Fibroblast of skin of back (primary cell): ENCODE measurements around the gene FOXK1.

Source experiments
- DNase-seq: peaks from one replicate; pipeline ENCODE4 v3.0.0-alpha.2; 2013

The FOXK1 gene

GRCh38 chr7:4745971-4746919 is 64.2 kb downstream of the FOXK1 start:
- peak; percentile 75 for DNase-seq

GRCh38 chr7:4747013-4747412 is 64.9 kb downstream of the FOXK1 start:
- no peak for DNase-seq

GRCh38 chr7:4747746-4748145 is 65.7 kb downstream of the FOXK1 start:
- no peak for DNase-seq

- DNase-seq, result no peak
Measured at GRCh38 chr7:4748231-4748681, 66.2 kb downstream of the FOXK1 start.

GRCh38 chr7:4749363-4749762 is 67.3 kb downstream of the FOXK1 start:
- DNase-seq, result no peak

- no peak for DNase-seq
Measured at GRCh38 chr7:4749798-4750197, 67.7 kb downstream of the FOXK1 start.

GRCh38 chr7:4751398-4751947 is 69.4 kb downstream of the FOXK1 start:
- no peak for DNase-seq

GRCh38 chr7:4753598-4754432 is 71.7 kb downstream of the FOXK1 start:
- peak; percentile 44 for DNase-seq

- DNase-seq, result no peak
Measured at GRCh38 chr7:4754433-4755010, 72.4 kb downstream of the FOXK1 start.

- DNase-seq, result no peak
Measured at GRCh38 chr7:4755045-4755444, 73.0 kb downstream of the FOXK1 start.

GRCh38 chr7:4758111-4758510 is 76.0 kb downstream of the FOXK1 start:
- no peak for DNase-seq

- DNase-seq, result no peak
Measured at GRCh38 chr7:4758791-4759190, 76.7 kb downstream of the FOXK1 start.

GRCh38 chr7:4759211-4759610 is 77.1 kb downstream of the FOXK1 start:
- DNase-seq, result no peak

- no peak for DNase-seq
Measured at GRCh38 chr7:4760952-4761351, 78.9 kb downstream of the FOXK1 start.

- no peak for DNase-seq
Measured at GRCh38 chr7:4762121-4763055, 80.3 kb downstream of the FOXK1 start.

GRCh38 chr7:4763091-4763793 is 81.1 kb downstream of the FOXK1 start:
- DNase-seq, result no peak

GRCh38 chr7:4763794-4764185 is 81.7 kb downstream of the FOXK1 start:
- no peak for DNase-seq

- DNase-seq, result no peak
Measured at GRCh38 chr7:4764402-4765007, 82.4 kb downstream of the FOXK1 start.

- no peak for DNase-seq
Measured at GRCh38 chr7:4765776-4766490, 83.8 kb downstream of the FOXK1 start.
